ENCODE results near the gene KLHL36.

Gene KLHL36

GRCh38 chr16:84648595-84649510 is 542 bp downstream of the KLHL36 start:
- 0 out of 2 replicates have a peak, but pooled peaks cover 3% of the 10 kb centered on the region for H3F3A ChIP-seq (ENCODE audit: low read depth)
- no peak for TF ChIP-seq CTCF (conservative IDR thresholded peaks at IDR 0.05; ENCODE audit: low read length)
- no peak for TF ChIP-seq EZH2phosphoT487 (IDR thresholded peaks at IDR 0.05; ENCODE audit: borderline replicate concordance)
- H3K9ac ChIP-seq (ENCODE audit: low read depth, low read length, poor library complexity, severe bottlenecking), result peak overlapping the region; percentile 67
- peak overlapping the region; percentile 78 for H3K4me3 ChIP-seq (ENCODE audit: low read length, poor library complexity, severe bottlenecking)
- no peaks in the 10 kb centered on the region for H3K27me3 ChIP-seq (ENCODE audit: insufficient read depth, low read length, poor library complexity, severe bottlenecking)
- H3K9me2 ChIP-seq (replicated peaks; ENCODE audit: low read depth, low read length), result no peaks in the 10 kb centered on the region
- peaks cover 10% of the 10 kb centered on the region for H3K79me2 ChIP-seq (ENCODE audit: insufficient read depth, low read length)
- no peaks in the 10 kb centered on the region for H4K20me1 ChIP-seq (ENCODE audit: insufficient read depth, low read length, poor library complexity, severe bottlenecking)
- peaks cover 22% of the 10 kb centered on the region for H3K4me1 ChIP-seq (ENCODE audit: insufficient read depth, low read length, poor library complexity, severe bottlenecking)
- peak overlapping the region; percentile 95 for H3K4me2 ChIP-seq (ENCODE audit: low read depth, low read length, poor library complexity, severe bottlenecking)
- no peaks in the 10 kb centered on the region for H3K9me3 ChIP-seq (ENCODE audit: insufficient read depth, low read depth, low read length)
- no peak overlapping the region for H2AFZ ChIP-seq (ENCODE audit: low read length)
- no peaks in the 10 kb centered on the region for H3K36me3 ChIP-seq (ENCODE audit: insufficient read depth, low read length)

- Histone ChIP-seq H3K9me3 (ENCODE audit: insufficient read depth, low read depth, low read length) (no peaks in the 10 kb centered on the region), H4K20me1 (ENCODE audit: insufficient read depth, low read length, poor library complexity, severe bottlenecking) (no peaks in the 10 kb centered on the region), H3K4me2 (ENCODE audit: low read depth, low read length, poor library complexity, severe bottlenecking) (peak overlapping the region; percentile 95), H3K4me1 (ENCODE audit: insufficient read depth, low read length, poor library complexity, severe bottlenecking) (peaks cover 19% of the 10 kb centered on the region), H3K36me3 (ENCODE audit: insufficient read depth, low read length) (no peaks in the 10 kb centered on the region), H3K27me3 (ENCODE audit: insufficient read depth, low read length, poor library complexity, severe bottlenecking) (no peaks in the 10 kb centered on the region), H3K9me2 (replicated peaks; ENCODE audit: low read depth, low read length) (no peaks in the 10 kb centered on the region), H3K9ac (ENCODE audit: low read depth, low read length, poor library complexity, severe bottlenecking) (peak overlapping the region; percentile 67), H2AFZ (ENCODE audit: low read length) (no peak overlapping the region), H3K4me3 (ENCODE audit: low read length, poor library complexity, severe bottlenecking) (peak overlapping the region; percentile 78), H3F3A (ENCODE audit: low read depth) (0 out of 2 replicates have a peak, but pooled peaks cover 3% of the 10 kb centered on the region), H3K79me2 (ENCODE audit: insufficient read depth, low read length) (peaks cover 14% of the 10 kb centered on the region)
- no peak for TF ChIP-seq CTCF (conservative IDR thresholded peaks at IDR 0.05; ENCODE audit: low read length)
- no peak for TF ChIP-seq EZH2phosphoT487 (IDR thresholded peaks at IDR 0.05; ENCODE audit: borderline replicate concordance)
Measured at GRCh38 chr16:84649511-84649861, 1.2 kb downstream of the KLHL36 start.

GRCh38 chr16:84650062-84650991 is 2.0 kb downstream of the KLHL36 start:
- H4K20me1 ChIP-seq (ENCODE audit: insufficient read depth, low read length, poor library complexity, severe bottlenecking), result no peaks in the 10 kb centered on the region

More at GRCh38 chr16:84650062-84650991, 2.0 kb downstream of the KLHL36 start:
- TF ChIP-seq CTCF (conservative IDR thresholded peaks at IDR 0.05; ENCODE audit: low read length) (no peak), EZH2phosphoT487 (IDR thresholded peaks at IDR 0.05; ENCODE audit: borderline replicate concordance) (no peak)
- H3K9me3 ChIP-seq (ENCODE audit: insufficient read depth, low read depth, low read length), result no peaks in the 10 kb centered on the region
- H3K9me2 ChIP-seq (replicated peaks; ENCODE audit: low read depth, low read length), result no peaks in the 10 kb centered on the region
- 0 out of 2 replicates have a peak, but pooled peaks cover 3% of the 10 kb centered on the region for H3F3A ChIP-seq (ENCODE audit: low read depth)
- H3K79me2 ChIP-seq (ENCODE audit: insufficient read depth, low read length), result peaks cover 18% of the 10 kb centered on the region
- no peak overlapping the region for H3K4me3 ChIP-seq (ENCODE audit: low read length, poor library complexity, severe bottlenecking)
- no peak overlapping the region for H3K9ac ChIP-seq (ENCODE audit: low read depth, low read length, poor library complexity, severe bottlenecking)
- H3K4me1 ChIP-seq (ENCODE audit: insufficient read depth, low read length, poor library complexity, severe bottlenecking), result peaks cover 19% of the 10 kb centered on the region
- no peaks in the 10 kb centered on the region for H3K36me3 ChIP-seq (ENCODE audit: insufficient read depth, low read length)
- peak overlapping the region; percentile 95 for H3K4me2 ChIP-seq (ENCODE audit: low read depth, low read length, poor library complexity, severe bottlenecking)
- no peak overlapping the region for H2AFZ ChIP-seq (ENCODE audit: low read length)
- no peaks in the 10 kb centered on the region for H3K27me3 ChIP-seq (ENCODE audit: insufficient read depth, low read length, poor library complexity, severe bottlenecking)

Data from Loucy (cell line).